Neural cell (in vitro differentiated cells): Measurements from ENCODE around the gene LFNG.

Source experiments
- CTCF ChIP-seq: fragments of 450-650 bp; IDR thresholded peaks from 2 replicates; pipeline ENCODE4 v1.5.1; 2014; ENCODE audit warnings: antibody characterized with exemption, mild to moderate bottlenecking, moderate library complexity; ENCODE audit not compliant: poor library complexity, severe bottlenecking
- EZH2 ChIP-seq: fragments of 200-600, 300-800 bp; shearing (Covaris generic), sonication (generic); IDR thresholded peaks from 2 replicates; pipeline ENCODE4 v1.6.1; 2014; ENCODE audit warnings: antibody characterized with exemption, low read length, borderline replicate concordance, mild to moderate bottlenecking; ENCODE audit not compliant: insufficient read depth, poor library complexity, severe bottlenecking

GRCh38 chr7:2495418-2496299 is 23.9 kb upstream of the LFNG start:
- TF ChIP-seq CTCF (no peak), EZH2 (no peak)
